ENCODE measurements around the gene PLEKHA7.
A peak's percentile ranks its signal among the peaks of the same experiment; 100 is the strongest.

PLEKHA7 gene

DNA sequence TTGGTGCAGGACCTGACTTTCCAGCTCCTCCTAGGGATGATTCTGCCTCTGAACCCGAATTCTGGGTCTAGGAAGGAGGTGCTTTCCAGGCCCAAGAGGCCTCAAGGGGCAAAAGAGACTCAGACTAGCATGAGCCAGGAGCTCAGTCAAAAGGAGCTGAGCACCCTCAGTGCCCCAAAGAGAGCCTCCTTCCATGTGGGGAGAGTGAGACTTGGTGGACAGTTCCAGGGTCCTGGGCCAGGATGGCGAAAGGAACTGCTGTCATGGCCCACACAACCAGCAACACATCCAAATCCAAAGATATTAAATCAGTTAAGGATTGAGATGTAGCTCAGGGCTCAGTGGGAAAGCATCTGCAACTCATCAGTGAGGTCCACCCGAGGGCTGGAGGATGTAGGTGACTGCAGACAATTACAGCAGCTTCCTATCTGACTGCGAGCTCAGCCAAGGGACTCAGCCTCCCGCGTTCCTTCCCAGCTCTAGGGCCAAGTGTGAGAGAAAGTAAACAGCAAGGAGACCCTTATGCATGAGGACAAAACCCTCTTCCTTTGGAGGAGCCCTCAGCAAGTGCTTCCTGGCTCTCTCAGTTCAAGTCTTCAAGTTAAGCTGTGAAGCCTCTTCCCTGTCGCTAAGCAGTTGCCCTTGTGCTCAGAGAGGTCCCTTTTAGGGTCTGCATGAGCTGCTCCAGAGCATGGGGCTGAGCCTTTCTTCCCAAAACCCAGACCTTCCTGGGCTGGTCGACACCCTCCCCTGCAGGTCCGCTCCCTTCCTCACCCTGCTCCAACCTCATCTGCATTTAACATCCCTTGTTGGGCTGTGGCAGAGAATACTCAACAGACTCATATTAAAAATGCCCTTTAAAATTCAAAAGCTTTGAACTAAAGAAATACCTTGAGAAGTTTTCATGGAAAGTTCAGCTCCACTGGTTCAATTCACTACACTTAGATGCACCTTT, 240.0 kb downstream of the PLEKHA7 start:
- DNase-seq (ENCODE audit: low spot score) = no peak

DNA sequence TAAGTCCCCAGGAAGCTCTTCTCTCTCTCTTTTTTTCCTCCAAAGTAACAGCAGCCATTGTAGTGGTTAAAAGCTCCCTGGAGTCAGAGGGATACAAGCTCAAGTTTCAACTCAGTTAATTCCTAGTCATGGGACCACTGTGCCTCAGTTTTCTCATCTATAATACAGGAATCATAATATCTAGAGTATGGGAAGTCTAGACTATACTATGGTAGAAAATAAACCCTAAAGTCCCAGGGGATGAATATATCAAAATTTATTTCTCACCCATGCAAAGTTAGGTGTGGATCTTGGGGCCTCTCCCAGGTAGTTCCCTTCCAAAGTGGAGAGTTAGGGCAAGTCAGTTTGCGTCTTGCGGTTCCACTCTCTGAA, 242.1 kb downstream of the PLEKHA7 start:
- DNase-seq (ENCODE audit: low spot score) = no peak

DNA sequence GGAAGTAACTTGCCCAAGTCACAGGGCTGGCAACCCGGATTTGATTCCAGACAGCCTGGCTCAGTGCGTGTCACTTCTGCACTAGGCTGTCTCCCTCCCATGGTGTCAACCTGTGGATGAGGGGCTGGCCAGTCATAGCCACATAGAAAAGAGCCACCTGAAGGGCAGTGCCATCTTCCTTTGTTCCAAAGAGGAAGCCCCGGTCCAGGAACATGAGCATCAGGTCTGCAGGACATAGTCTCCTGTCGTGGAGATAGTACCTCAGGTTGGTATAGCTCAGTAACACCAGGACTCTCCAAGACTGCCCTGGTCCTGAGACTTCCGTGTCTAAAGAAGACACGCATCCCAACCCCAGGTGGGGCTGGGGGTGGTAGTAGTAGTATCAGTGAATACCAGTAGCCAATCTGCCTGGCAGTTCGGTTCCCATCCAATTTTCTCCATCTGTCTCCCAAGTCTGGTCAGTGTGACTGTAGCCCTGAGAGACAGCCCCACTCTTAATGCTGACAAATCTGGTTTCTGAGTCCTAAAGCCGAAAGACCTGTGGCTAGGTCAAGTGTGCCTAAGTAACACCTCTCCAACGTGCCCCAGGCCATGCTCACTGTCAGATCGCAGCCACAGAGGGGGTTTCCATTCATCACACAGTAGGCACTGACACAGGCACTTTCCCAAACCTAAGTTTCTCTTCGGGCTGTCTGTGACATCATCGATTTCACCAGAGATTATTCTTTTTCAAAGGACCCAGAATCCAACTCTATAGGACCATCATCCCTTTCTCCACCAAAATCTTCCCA, 242.7 kb downstream of the PLEKHA7 start:
- no peak for DNase-seq (ENCODE audit: low spot score)

DNA sequence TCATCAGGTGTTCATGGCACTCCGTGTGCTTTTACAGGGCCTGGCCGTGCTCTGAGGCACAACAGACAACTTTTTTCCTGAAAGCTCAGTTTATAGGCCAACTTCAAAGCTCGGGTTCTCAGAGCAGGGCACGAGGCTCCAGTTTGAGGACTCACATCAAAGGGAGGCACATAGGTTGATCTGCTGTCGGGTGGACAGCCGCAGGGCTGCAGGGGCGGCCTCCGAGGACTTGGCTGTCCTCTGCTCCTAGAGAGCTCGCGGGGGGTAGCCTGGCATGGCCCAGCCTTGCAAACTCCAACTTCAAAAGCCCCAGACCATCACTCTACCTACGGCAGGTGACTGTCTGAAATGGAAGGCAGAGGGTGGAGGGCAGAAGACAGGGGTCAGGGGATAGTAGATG, 244.2 kb downstream of the PLEKHA7 start:
- DNase-seq (ENCODE audit: low spot score) = no peak

DNA sequence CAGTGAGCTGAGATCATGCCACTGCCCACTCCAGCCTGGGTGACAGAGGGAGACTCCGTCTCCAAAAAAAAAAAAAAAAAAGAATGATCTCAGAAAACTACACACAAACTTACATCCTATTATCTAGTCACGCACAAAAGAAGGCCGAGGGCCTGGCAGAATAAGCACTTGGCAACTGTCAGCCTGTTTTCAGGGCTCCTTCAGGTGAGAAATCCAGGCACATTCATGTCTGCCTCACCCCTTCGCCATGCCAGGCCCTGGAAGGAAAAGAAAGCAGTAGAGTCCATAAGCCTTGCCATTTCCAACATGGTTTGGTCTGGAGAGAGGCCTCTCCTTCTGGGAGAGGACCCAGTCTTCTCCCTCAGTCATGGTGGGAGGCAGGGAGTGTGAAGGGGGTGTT, 244.8 kb downstream of the PLEKHA7 start:
- no peak for DNase-seq (ENCODE audit: low spot score)

DNA sequence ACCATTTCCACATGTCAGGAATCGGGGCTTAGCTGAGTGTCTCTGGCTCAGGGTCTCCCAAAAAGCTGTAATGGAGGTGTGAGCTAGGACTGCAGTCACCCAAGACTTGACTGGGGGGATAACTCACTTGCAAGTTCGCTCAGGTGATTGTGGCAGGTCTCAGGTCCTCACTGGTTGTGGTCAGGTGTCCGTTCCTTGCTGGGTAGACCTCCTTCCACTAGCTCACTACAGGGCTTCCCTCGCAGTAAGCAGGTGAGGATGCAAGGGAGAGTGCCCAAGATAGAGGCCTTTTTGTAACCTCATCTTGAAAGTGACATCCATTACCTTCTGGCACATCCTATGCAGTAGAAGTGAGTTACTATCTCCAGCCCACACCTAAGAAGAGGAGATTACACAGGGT, 246.3 kb downstream of the PLEKHA7 start:
- DNase-seq (ENCODE audit: low spot score) = no peak

DNA sequence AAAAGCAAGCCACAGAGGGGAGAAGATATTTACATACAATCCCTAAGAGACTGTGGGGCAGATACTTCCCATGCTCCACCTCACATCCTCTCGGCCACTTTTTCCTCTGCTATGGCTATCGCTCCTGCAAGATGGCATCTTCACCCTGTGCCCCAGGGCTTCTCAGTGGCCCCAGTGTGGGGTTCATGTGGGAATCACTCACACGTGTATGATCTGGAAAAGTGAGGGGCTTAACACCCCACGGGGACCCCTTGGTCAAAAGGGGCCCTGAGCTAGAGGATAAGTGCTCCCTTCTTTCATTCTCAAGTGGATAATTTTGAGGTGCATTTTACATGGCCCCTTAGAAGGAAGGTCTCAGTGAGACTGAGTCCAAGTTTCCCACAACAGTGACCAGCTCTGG, 247.1 kb downstream of the PLEKHA7 start:
- no peak for DNase-seq (ENCODE audit: low spot score)

DNA sequence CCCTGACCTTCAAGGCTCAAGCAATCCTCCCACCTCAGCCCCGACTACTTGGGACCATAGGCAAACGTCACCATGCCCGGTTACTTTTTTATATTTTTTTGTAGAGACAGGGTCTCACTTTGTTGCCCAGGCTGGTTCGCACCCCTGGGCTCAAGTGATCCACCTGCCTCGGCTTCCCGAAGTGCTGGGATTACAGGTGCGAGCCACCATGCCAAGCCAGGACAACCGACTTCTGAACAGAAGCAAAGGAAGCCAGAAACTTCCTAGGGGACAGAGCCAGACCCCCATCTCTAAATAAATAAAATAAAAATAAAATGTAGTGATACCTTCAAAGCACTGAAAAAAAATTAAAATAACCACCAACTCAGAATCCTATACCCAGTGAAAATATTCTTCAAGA, 249.3 kb downstream of the PLEKHA7 start:
- DNase-seq (ENCODE audit: low spot score) = no peak

DNA sequence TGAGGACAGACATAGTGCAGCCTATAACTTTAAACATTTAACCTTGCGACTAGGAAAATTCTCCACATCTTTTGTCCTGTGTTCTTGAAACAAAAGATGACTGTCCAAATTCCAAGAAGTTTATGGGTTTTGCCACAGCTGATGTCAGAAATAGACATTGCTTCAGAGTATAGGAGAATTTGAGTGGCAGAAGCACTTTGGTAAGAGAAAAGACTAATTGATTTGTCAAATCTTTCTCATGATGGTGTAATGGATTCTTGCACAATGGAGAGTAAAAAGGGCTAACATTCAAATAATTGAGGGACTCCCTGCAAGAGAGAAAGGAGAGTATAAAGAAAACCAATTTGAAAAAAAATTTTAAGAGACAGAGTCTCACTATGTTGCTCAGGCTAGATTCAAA, 250.5 kb downstream of the PLEKHA7 start:
- DNase-seq (ENCODE audit: low spot score) = no peak

DNA sequence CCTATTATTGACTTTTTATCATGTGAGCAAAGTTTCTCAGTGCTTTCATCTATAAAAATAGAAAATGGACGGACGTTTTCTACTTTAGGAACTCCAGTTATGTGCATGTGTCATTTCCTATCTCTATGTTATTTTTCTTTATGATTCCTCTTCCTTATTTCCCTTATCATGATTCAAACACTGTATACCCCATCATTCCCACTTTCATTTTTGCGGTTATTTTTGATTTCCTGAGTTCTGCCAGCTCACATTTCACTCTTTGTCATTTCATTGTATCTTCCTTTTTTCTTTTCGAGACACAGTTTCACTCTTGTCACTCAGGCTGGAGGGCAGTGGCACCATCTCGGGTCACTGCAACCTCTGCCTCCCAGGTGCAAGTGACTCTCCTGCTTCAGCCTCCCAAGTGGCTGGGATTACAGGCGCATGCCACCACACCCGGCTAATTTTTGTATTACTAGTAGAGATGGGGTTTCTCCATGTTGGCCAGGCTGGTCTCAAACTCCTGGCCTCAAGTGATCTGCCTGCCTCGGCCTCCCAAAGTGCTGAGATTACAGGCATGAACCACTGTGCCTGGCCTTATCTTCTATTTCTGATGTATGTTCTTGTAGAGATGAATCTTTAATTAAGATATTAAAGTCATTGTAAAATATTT, 254.2 kb downstream of the PLEKHA7 start:
- no peak for DNase-seq (ENCODE audit: low spot score)

DNA sequence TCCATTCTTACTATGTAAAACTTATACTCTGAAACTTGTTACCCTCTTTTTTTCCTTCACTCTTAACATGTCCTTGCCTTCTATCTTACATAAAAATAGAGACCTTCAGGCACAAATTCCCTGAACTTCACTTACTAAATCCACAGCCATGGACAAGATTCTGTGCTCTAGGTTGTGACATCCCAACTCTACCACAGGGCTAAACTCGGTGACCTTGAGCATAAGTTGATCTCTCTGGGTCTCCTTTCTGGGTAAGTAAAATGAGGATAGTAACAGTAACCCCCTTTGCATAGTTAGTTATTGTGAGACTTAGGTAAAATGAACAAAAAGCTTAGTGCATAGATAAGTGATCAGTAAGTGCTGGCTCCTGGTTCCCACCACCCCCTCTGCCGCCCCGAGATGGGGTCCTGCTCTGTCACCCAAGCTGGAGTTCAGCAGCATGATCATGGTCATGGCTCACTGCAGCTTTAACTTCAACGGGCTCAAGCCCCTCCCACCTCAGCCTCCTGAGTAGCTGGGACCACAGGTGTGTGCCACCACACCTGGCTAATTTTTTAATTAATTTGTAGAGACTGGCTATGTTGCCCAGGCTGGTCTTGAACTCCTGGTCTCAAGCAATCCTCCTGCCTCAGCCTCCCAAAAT, 255.7 kb downstream of the PLEKHA7 start:
- no peak for DNase-seq (ENCODE audit: low spot score)

DNA sequence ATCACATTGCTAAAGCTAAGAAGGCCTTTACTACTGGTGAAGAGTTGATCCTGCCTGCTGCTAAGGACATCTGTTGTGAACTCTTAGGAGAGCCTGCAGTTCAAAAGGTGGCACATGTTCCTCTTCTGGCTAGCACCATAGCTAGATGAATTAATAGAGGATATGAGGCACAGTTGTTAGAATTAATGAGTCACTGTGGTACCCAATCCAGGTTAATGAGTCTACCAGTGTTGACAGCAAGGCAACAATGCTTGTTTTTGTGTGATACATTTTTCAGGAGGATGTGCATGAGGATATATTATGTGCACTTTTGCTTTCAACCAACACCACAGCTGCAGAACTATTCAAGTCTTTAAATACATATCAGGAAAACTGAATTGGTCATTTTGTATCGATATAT, 263.8 kb downstream of the PLEKHA7 start:
- no peak for DNase-seq (ENCODE audit: low spot score)

DNA sequence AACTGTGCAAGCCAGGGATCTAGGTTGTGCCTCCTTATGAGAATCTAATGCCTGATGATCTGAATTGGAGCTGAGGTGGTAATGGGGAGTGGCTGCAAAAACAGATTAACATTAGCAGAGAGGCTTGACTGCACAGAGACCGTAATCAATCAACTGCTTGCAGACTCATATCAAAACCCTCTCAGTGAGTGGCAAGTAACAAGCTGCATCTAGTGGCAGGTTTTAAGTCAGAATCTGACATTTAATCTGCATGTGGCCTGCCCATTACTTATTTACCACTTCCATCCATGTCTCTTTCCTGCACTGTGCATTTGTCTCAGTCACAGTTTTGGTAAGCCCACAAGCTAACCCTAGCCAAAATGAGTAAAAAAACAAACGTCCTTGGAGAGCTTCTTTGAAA, 264.5 kb downstream of the PLEKHA7 start:
- no peak for DNase-seq (ENCODE audit: low spot score)

DNA sequence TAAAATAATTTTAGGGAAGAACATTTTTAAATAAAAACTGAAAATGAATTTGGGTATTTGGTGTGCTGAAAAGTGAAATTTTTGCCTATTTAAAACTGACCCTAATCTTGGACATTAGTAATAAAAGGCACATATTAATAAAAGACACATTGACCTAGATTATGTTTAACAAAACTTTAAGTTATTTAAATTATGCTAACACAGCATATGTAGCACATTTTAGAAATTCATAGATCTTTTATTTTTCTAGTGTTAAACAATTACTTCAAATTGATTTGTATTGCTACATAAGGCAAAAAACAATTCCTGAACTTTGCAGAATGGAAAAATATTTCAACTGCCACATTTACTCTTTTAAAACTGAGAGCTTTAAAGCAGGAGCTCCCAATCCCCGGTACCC, 265.1 kb downstream of the PLEKHA7 start:
- DNase-seq (ENCODE audit: low spot score) = no peak

DNA sequence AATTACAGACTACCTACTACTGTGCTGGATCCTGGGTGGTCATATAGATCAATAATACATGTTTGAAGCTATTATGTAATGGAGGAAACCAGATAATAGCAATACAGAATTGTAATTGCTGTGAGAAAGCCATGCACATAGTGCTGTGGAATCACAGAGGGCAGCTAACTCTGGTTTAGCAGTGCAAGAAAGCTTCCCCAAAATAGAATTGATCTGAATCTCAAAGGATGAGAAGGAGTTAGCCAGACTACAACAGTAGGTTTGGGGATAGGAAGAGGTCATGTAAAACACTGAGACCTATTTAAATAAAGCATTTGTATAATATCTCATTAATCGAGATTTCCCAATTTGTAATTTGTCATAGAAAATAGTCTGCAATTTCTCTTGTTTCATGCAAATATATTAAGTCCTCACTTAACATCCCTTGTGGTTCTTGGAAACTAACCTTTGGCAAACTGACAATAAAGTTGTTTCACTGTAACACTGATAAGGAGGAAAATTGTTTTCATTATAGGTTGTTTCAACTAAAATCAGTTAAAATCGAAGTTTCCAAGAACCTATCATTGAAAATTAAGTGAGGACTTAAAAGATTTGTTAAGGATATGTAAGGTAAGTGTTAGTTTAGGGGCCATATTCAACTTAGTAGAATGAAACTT, 268.1 kb downstream of the PLEKHA7 start:
- DNase-seq (ENCODE audit: low spot score) = no peak

DNA sequence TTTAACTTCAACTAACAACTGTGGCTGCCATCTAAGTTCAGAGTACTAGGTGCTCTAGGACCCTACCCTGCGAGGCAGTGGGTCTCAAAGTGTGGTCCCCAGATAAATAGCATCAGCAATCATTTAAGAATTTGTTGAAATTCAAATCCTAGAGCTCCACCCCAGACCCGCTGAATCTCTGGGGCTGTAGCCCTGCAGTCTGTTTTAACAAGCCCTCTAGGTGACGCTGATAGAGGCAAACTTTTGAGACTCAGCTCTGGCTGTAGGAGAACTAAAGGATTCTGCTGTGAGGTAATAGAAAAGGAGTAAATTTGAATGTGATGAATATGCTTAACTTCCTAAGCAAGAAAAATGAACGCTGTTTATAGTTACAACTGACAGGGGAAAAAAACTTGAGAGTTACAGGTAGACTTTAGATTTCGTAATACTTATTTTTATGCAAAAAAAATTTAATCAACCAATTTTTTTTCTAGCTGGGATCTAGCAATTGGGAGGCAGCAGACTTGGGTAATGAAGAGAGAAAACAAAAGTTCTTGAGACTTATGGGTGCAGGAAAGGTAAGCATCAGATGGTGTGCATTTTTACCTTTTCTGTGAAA, 270.0 kb downstream of the PLEKHA7 start:
- no peak for DNase-seq (ENCODE audit: low spot score)

DNA sequence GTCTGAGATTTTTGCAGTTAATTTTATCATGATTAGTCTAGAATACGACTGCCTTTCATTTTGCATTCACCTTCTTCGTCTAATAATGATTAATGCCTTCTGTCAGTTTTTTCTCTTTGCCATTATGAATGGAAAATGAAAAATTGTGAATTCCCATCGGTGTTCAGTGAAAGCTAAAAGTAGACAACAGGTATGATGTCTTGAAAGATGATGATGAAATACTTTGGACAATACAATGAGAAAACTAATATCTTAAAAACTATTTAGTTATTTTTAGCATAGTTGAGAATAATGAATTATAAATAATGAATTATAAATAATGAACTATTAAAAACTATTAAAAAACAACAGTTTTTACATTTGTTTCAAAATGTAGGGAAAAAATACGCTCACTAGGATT, 270.7 kb downstream of the PLEKHA7 start:
- DNase-seq (ENCODE audit: low spot score) = no peak

DNA sequence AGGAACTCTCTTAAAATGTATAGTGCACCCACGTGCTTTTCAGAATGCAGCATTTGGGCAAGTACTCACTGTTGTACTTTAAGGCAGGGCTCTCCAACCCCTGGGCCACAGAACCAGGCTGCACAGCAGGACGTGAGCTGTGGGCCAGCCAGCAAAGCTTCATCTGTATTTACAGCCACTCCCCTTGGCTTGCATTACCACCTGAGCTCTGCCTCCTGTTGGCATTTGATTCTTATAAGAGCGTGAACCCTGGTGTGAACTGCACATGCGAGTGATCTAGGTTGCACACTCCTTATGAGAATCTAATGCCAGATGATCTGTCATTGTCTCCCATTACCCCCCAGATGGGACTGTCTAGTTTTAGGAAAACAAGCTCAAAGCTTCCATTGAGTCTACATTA, 272.7 kb downstream of the PLEKHA7 start:
- no peak for DNase-seq (ENCODE audit: low spot score)

DNA sequence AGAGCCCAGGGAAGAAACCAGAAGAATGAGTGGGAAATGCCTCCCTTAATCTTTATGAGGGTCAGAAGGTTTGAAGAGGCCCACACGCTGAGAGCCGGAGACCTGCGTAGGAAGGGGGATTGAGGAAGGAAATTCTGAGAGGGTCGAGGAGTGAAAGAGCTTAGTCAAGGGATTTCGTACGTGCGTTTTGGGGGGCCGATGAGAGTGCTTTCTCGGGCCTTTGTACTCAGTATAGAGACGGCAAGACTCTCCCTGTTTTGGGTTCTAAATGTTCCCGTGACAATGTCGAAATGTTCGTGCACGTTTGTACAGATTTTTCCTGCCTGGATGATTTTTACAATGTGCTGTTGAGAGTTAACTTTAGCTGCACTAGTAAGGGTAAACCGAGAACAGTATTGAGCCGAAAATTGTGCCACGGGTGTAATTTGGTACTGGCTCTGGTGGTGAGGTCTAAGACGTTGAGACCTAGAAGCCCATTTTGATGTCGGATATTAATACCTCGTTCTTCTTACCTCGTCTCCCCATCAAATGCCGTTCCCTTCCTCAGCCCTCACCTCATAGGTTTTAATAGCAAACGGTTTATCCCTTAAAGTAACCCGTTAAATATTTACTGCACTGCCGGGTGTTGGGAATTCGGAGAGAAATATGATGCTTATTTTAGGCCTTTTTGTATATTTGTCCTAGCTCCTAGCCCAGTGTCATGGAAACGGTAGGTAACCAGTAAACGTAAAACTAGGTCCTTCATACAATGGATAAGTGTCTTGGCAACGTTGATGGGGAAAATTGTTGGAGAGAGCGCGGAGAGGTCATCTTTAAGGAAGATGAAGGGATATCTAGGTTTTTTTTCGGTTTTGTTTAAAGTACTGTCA, 275.0 kb downstream of the PLEKHA7 start:
- no peak for DNase-seq (ENCODE audit: low spot score)

DNA sequence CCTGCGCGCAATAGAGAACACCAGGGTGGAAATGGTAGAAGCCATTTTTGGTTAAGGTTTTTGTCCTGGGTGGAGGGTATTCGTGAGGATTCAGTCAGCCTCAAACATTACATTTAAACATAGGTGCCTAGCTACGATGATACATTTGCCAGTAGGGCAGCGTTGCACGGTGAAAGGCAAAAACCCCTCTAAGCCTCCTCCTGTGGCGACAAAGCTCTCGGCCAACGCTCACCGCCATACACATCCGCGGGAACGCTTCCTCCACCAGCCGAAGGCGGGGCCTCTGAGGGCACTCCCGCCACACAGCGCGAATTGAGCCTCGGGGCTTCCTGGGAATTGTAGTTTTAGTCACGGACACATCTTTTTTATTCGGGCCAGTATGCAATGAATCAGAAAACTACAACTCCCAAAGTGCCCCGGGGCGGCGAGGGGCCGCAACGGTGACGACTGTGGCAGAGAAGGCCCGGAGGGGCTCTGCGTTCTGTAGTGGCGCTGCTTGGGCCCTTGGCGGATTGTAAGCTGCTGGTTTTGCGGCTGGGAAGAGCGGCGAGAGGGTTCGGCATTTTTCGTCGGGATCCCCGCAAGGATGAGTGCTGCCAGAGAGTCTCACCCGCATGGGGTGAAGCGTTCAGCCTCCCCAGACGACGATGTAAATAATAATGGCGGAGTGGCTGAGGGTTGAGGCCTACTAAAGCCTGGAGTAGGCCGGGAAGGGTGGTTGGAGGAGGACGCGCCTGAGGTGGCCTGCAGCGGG, 275.8 kb downstream of the PLEKHA7 start, which contains the start of gene C11orf58:
TSS of gene C11orf58 (plus strand) at position 455 of the 754 bp plus-strand sequence. CDS start at position 587, 132 bp downstream.
- peak; percentile 99 for DNase-seq (ENCODE audit: low spot score)
